SU-DHL-6 (cell line): ENCODE data around the gene IKZF2.

Experiments
- H2AFZ ChIP-seq: fragments of 200-600 bp; sonication (generic); 2 replicates; pipeline ENCODE4 v1.6.1; 2014; ENCODE audit warnings: low read depth, mild to moderate bottlenecking, moderate library complexity, mixed read lengths, antibody characterized with exemption, low read length; ENCODE audit not compliant: severe bottlenecking
- H3F3A ChIP-seq: fragments of 200-600 bp; shearing (Covaris generic); 2 replicates; pipeline ENCODE4 v1.6.0; 2016; ENCODE audit warnings: antibody characterized with exemption, mild to moderate bottlenecking; ENCODE audit not compliant: insufficient read depth
- H3K27ac ChIP-seq: fragments of 200-600 bp; sonication (generic); 2 replicates; pipeline ENCODE4 v1.5.1; 2016; ENCODE audit warnings: low read depth, mild to moderate bottlenecking, low read length, moderate library complexity, mixed read lengths
- H3K27me3 ChIP-seq: fragments of 200-600 bp; sonication (generic), shearing (Covaris generic); 2 replicates; pipeline ENCODE4 v1.6.0; 2014; ENCODE audit warnings: mild to moderate bottlenecking, low read length
- H3K36me3 ChIP-seq: fragments of 200-600 bp; sonication (generic); 2 replicates; pipeline ENCODE4 v1.6.1; 2014; ENCODE audit warnings: mild to moderate bottlenecking, low read length, mixed read lengths
- H3K4me2 ChIP-seq: fragments of 300-600, 200-600 bp; shearing (Covaris generic), sonication (generic); 2 replicates; pipeline ENCODE4 v1.6.0; 2014; ENCODE audit warnings: low read length, low read depth, mild to moderate bottlenecking; ENCODE audit not compliant: poor library complexity, severe bottlenecking
- H3K4me3 ChIP-seq: fragments of 200-600 bp; sonication (generic); 2 replicates; pipeline ENCODE4 v1.5.1; 2014; ENCODE audit warnings: antibody characterized with exemption, low read length, mild to moderate bottlenecking, mixed read lengths; ENCODE audit not compliant: insufficient read depth, poor library complexity, severe bottlenecking
- H3K79me2 ChIP-seq: fragments of 200-600 bp; sonication (generic); 2 replicates; pipeline ENCODE4 v1.6.1; 2014; ENCODE audit warnings: mild to moderate bottlenecking, low read length, moderate library complexity; ENCODE audit not compliant: insufficient read depth
- H3K9ac ChIP-seq: fragments of 200-600 bp; sonication (generic); 2 replicates; pipeline ENCODE4 v1.7.0; 2014; ENCODE audit warnings: mild to moderate bottlenecking, low read length
- H3K9me2 ChIP-seq: fragments of 200-600 bp; sonication (generic); replicated peaks from 2 replicates; pipeline ENCODE4 v1.6.1; 2014; ENCODE audit warnings: low read length; ENCODE audit not compliant: insufficient read depth
- H3K9me3 ChIP-seq: fragments of 200-600 bp; sonication (generic); 2 replicates; pipeline ENCODE4 v1.6.1; 2014; ENCODE audit warnings: low read length, mixed read lengths; ENCODE audit not compliant: insufficient read depth
- H4K20me1 ChIP-seq: fragments of 200-600 bp; sonication (generic); 2 replicates; pipeline ENCODE4 v1.6.1; 2014; ENCODE audit warnings: low read depth, mild to moderate bottlenecking, antibody characterized with exemption, low read length, moderate library complexity, mixed read lengths
- CTCF ChIP-seq: fragments of 200-600 bp; sonication (generic); IDR thresholded peaks from one replicate; pipeline ENCODE4 v1.5.1; 2017; ENCODE audit warnings: antibody characterized with exemption, mild to moderate bottlenecking, low read length, moderate library complexity; ENCODE audit not compliant: insufficient read depth, poor library complexity, severe bottlenecking
- EZH2phosphoT487 ChIP-seq: fragments of 200-600 bp; sonication (generic), shearing (Covaris generic); conservative IDR thresholded peaks from 2 replicates; pipeline ENCODE4 v1.6.1; 2018; ENCODE audit warnings: mild to moderate bottlenecking, antibody characterized with exemption, low read length, moderate library complexity, mixed read lengths

IKZF2 gene

GRCh38 chr2:213167271-213167930 is 16.0 kb upstream of the IKZF2 start:
- Histone ChIP-seq H3K79me2 (no peaks in the 10 kb centered on the region), H2AFZ (peak overlapping the region; percentile 18), H3K9me2 (no peaks in the 10 kb centered on the region), H3K4me3 (peak overlapping the region; percentile 17), H3K36me3 (no peaks in the 10 kb centered on the region), H3K9ac (peak overlapping the region; percentile 47), H3K9me3 (no peaks in the 10 kb centered on the region), H4K20me1 (no peaks in the 10 kb centered on the region), H3K27me3 (no peaks in the 10 kb centered on the region), H3K27ac (peak overlapping the region; percentile 99), H3F3A (peaks cover 44% of the 10 kb centered on the region), H3K4me2 (peak overlapping the region; percentile 83)
- TF ChIP-seq CTCF (no peak), EZH2phosphoT487 (no peak)

GRCh38 chr2:213166109-213166508 is 14.7 kb upstream of the IKZF2 start:
- Histone ChIP-seq H3F3A (peaks cover 36% of the 10 kb centered on the region), H3K27ac (peak overlapping the region; percentile 99)

GRCh38 chr2:213164263-213164662 is 12.9 kb upstream of the IKZF2 start:
- peak overlapping the region; percentile 99 for H3K27ac ChIP-seq
- no peaks in the 10 kb centered on the region for H3K9me3 ChIP-seq
- H3F3A ChIP-seq, result peaks cover 38% of the 10 kb centered on the region
- no peaks in the 10 kb centered on the region for H3K27me3 ChIP-seq
- H3K4me3 ChIP-seq, result no peak overlapping the region
- H3K4me2 ChIP-seq, result peak overlapping the region; percentile 83
- H3K9ac ChIP-seq, result peak overlapping the region; percentile 47; the same call in 1 of the 2 replicates
- no peaks in the 10 kb centered on the region for H3K79me2 ChIP-seq
- H4K20me1 ChIP-seq, result no peaks in the 10 kb centered on the region
- TF ChIP-seq CTCF (no peak), EZH2phosphoT487 (no peak)
- no peaks in the 10 kb centered on the region for H3K36me3 ChIP-seq
- H3K9me2 ChIP-seq, result no peaks in the 10 kb centered on the region
- H2AFZ ChIP-seq, result no peak overlapping the region

More at GRCh38 chr2:213166109-213166508, 14.7 kb upstream of the IKZF2 start:
- no peaks in the 10 kb centered on the region for H3K36me3 ChIP-seq
- no peaks in the 10 kb centered on the region for H3K79me2 ChIP-seq
- no peaks in the 10 kb centered on the region for H3K9me2 ChIP-seq
- H3K27me3 ChIP-seq, result no peaks in the 10 kb centered on the region
- no peaks in the 10 kb centered on the region for H3K9me3 ChIP-seq
- H3K4me2 ChIP-seq, result peak overlapping the region; percentile 83
- H3K4me3 ChIP-seq, result no peak overlapping the region
- peak overlapping the region; percentile 47 for H3K9ac ChIP-seq
- H2AFZ ChIP-seq, result no peak overlapping the region
- no peaks in the 10 kb centered on the region for H4K20me1 ChIP-seq
- TF ChIP-seq EZH2phosphoT487 (no peak), CTCF (no peak)
